ENCODE measurements around the gene TCF7L1.

TCF7L1 gene

DNA sequence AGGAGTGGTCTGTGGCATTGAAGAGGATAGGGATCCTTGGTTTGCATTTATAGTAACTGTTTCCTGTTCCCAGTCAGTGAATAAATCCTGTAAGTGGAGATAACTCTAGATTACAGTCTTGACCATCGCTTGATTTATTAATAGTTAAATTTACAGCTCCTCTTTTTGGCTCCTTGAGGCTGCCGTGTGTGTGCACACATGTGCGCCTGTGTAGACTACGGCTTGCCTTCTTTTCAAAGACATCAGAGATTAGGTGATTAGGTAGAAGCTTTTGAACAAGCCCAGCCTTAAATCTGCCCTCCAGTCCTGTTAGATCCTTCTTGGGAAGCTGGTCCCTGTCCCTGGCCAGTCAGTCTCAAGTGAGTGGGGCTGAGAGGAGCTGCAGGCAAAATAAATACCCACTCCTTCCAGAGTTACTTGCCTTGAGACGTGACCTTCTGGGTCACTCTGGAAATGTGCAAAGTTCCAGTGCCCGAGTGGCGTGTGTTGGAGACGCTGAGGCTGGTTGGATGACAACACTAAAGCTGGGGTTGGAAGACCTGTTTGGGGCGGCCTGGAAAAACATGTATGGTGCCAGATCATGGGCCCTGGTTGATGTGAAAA, 32.0 kb downstream of the TCF7L1 start:
- DNase-seq: no peak

DNA sequence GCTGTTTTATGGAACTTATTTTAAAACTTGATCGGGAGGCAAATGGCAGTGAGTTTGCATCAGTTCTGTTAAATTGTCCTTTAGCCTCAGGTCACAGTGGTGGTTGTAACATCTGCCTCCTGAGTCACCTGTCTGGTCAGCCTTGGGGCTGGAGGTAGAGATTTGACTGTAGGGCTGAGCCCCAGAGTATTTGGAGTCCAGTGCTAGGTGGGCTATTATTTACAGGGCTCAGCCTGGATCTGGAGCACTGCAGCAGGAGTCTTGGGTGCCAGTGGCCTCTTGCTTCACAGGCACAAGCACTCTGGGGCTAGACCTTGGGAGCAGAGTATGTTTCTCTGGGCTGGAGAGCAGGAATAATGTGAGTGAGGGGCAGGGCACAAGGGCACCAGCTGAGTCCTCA, 32.8 kb downstream of the TCF7L1 start:
- DNase-seq: no peak

DNA sequence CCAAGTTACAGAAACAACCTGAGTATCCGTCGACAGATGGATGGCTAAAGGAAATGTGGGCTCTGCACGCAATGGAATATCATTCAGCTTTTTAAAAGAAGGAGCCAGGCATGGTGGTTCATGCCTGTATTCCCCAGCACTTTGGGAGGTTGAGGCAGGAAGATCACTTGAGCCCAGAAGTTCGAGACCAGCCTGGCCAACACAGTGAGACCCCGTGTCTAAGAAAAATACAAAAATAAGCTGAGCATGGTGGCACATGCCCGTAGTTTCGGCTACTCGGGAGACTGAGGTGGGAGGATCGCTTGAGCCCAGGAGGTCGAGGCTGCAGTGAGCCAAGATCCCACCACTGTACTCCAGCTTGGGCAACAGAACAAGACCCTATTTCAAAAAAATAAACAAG, 34.3 kb downstream of the TCF7L1 start:
- no peak for DNase-seq

DNA sequence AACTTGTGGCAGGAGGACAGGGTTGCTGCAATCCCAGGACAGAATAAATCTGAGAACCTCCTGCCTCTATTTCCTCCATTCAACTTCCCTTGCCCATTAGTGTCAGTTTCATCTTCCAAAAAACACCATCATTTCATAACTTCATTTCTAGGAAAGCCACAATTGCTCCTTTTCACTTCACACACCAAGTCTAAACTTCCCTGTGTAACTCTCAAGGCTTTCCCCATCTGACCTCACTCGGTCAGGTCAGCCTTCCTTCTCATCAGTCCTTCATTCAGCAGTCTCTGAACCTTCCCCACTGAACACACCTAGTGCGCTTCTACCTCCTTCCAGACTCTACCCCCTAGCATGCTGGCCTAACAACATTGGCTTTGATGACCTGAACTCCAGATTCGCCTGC, 35.8 kb downstream of the TCF7L1 start:
- no peak for DNase-seq

DNA sequence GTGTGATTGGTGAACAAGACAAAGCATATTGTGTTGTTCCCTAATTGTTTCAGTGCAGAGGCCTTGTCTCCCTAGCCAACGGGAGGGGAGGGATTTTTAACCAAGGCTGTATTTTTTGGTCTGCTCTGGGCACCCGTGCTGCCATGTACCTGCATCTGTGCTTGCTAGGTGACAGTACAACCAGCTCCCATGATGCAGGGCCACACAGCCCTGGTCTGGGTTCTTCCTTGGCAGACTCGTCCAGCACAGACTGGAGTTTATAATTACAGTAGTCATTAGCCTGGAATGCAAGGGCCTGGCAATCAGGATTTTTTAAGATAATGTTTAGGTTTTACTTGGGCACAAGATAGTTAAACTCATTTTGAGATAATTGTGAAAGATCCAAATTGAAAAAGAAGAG, 36.4 kb downstream of the TCF7L1 start:
- no peak for DNase-seq

DNA sequence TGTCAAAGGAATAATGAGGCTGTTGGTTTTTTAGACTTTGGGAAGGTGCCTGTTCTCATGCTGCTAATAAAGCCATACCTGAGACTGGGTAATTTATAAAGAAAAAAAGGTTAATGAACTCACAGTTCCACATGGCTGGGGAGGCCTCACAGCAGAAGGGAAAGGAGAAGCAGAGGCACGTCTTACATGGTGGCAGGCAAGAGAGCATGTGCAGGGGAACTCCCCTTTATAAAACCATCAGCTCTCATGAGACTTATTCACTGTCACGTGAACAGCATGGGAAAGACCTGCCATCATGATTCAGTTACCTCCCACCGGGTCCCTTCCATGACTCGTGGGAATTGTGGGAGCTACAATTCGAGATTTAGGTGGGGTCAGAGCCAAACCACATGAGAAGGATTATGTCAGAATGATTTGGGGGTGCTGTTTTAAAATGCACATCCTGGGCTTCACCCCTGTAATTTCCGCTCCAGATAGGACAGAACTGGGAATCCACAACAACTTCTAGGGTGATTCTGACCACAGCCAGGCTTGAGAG, 37.8 kb downstream of the TCF7L1 start:
- DNase-seq: no peak

DNA sequence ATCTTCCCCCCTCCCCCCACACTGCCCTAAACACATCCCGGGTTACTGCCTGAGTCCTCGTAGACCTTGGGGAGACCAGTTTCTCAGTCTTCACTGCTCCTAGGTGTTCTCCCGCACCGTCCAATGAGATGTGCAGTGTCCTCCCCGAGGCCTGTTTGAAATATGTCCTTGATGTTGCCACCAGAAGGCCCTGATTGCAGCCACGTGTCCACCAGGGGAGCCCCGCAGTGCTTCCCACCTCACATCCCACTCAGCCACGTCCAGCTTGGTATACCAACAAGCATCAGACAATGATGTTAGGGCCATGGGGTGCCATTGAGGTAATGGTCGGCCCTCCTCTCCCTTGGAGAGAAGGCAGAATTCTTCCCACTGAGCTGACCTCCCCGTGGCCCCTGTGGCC, 38.7 kb downstream of the TCF7L1 start:
- no peak for DNase-seq

DNA sequence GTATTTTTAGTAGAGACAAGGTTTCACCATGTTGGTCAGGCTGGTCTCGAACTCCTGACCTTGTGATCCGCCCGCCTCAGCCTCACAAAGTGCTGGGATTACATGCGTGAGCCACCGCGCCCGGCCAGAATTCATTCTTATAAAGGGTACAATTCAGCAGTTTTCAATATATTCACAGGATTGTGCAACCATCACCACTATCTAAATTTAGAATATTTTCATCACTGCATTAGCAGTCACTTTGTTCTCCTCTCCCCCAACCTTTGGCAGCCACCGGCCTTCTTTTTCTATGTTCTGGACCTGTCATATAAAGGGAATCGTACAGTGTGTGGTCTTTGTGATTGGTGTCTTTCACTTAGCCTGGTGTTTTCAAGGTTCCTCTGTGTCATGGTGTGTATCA, 40.7 kb downstream of the TCF7L1 start:
- DNase-seq: no peak

DNA sequence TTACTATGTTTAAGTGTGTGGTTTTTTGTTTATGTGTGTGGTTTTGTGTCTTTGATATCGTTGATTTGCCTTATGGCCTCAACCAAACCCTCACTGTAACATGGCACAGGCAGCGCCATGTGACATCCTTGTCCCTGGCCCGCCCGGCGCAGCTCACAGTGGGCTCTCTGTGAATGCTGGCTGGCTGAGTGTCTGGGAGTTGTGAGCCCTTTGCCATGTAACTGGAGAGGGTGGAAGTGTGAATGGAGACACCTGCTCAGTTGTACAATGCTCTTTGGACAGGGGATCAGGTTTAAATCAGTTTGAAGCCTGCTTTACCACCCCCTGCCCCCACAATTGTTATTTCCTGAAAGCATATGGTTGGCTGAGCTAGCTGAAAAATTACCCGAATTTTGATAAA, 41.8 kb downstream of the TCF7L1 start:
- DNase-seq: no peak

DNA sequence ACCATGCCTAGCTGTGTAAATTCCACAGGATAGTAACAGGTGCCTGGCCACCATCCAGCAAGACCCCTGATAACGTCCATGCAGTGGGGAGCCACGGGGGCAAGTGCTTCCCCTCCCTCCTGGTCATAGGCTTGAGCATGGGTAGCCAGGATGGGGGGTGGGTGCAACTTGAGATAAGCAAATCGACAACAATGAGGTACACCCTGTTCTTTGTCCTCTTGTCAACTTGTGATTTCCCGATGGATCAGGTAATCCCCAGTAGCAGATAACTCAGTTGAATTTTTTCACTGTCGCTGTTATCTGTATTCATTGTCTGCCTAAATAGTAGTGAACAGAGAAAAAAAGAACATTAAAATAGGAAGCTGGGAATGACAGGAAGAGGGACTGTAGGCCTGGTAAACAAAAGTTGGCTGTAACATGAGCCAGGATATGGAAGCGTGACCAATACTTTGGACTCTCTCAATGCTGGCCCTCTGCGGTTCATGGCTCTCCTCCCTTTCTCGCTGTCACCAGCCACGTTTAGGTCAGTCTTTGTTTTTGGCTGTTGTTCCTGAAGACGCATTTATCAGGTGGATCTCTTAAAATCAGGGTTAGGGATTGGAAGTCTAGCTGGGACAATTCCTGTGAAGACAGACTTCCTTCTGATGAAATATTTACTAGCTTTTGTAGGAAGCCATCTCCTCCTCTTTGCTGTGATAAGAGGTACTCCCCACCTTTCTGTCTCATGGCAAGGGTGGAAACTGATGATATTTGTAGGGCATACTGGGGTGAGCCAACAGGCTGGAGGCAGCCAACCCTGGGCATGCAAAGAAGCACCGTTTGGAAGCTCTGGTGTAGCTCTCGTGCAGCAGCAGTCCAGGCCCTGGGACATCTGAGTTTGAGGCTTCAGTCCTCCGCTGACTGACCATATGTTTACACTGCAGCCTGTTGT, 42.4 kb downstream of the TCF7L1 start:
- DNase-seq: no peak

DNA sequence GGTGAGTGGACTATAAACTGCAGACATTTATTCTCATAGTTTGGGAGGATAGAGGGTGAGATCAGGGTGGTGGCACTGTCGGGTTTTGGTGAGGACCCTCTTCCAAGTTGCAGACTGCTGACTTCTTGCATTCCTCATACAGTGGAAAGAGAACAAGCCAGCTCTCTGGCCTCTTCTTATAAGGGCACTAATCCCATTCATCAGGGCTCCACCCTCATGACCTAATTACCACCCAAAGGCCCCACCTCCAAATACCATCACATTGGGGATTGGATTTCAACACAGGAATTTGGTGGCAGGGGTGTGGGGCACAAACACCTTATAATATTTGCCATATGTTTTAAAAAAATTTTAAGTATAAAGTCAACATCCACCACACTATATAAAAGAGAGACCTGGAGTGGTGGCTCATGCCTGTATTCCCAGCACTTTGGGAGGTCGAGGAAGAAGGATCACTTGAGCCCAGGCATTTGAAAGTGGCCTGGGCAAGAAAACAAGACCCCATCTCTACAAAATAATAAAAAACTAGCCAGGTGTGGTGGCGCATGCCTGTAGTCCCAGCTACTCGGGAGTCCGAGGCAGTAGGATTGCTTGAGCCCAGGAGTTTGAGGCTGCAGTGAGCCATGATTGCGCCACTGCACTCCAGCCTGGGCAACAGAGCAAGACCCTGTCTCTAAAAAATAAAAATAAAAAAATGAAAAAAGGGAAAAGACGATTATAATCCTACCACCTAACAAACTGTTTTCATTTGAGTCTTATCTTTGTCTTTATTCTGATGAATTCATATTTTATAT, 44.0 kb downstream of the TCF7L1 start:
- no peak for DNase-seq

DNA sequence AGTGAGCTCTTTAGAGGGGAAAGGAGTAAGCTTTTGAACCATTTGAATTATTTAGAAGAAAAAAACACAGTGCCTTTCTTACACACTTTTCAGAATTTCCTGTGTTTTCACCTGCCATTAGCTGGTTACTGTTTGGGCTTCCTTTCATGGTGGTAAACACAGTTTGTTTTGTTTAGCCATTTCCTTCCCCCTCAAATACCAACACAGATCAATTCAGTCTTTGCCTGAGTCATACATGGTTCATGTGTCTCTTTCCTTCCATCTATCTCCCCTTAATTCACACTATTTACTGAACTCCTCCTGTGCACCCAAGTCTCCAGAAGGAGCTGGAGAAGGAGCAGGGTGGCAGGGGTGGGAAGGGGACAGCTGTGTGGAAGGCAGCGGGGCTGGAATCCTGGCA, 45.0 kb downstream of the TCF7L1 start:
- DNase-seq: no peak

DNA sequence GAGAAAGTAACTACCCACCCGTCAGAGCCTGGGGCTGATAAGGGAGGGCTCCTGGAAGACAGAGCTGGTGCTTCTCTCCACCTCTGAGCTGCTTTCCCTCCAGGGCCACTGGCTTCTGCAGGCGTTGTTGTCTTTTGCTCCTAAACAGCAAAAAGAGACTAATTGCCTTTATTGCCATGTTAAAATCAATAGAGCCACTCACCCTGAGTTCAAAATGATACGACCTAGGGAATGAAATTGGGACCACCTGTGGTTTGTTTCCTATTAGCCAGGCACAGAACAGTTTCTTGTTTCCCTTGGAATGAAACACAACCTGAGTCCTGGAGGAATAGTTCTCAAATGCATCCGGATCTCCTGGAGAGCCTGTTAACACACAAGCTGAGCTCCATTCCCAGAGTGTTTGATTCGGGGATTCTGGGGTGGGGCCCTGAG, 45.8 kb downstream of the TCF7L1 start:
- no peak for DNase-seq

DNA sequence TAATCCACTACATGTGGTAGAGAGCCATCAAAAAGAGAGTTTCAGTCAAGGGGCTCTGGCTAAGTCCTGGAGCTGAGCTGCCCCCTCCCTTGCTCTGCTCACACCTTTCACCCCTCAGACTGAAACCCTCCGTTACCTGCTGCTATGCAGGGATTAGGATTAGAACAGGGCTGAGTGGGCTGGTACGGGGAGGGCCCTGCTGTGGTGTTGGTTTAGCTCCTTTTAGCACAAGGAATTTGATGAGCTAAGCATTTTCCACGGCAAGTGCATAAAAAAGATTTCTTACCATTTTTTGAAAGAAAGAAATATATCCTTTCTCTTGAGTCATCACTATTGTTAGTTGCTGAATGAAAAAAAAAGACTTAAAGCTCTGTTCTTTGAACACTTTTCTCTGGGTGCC, 46.3 kb downstream of the TCF7L1 start:
- DNase-seq: no peak

DNA sequence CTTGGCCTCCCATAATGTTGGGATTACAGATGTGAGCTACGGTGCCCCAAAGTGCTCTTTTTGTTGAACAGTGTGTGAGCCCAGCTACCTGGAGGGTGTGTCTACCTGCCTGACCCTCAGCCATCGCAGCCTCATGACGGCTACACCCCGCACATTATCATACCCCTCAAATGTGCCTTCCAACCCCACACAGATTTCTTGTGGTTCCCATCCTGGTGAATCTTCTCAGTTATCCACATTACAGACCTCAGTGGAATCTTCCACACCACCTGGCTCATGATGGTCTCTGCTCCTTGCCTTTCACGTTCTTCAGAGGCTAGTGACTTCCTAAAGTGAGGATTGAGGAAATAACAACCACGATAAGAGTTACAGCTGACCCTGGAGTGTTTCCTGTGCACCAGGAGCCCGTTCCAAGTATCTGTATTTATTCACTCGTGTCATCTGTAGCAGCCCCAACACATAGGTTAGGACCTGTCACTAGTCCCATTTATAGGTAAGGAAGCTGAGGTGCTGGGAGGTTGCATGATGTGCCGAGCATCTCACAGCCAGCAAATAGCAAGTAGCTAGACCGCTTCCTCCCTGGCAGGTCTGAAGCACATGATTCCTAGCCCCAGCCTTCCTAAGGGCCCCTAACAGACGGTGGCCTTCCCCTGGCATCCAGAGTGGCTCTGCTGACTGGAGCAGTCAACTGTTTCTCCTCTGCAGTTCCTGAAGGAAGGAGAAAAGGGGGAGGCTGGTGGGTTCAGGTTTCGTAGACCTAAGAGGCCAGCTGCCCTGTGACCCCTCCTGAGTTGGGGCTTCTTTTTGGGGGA, 47.3 kb downstream of the TCF7L1 start:
- no peak for DNase-seq

DNA sequence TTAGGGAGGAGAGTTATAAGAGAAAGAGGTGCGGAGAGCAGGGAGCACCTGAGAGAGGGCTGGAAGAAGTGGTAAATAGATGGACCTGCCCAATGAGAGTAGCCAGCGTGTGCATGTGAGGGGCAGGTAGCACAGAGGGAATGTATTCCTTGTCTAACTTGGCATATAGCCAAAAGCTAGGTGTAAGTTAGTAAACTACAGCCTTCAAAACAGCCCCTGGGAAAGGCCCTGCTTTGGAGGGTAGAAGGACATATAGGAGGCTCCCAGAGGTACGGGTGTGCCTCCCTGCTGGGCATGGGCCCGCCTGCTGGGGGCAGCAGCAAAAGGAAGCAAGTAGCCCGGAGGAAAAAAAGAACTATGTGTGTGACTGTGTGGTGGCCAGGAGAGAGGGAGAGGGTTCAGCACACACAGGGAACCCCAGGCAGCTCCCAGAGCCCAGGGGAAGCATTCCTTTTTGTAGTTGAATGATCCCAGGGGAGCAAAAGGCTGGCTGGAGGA, 48.0 kb downstream of the TCF7L1 start:
- DNase-seq: no peak

DNA sequence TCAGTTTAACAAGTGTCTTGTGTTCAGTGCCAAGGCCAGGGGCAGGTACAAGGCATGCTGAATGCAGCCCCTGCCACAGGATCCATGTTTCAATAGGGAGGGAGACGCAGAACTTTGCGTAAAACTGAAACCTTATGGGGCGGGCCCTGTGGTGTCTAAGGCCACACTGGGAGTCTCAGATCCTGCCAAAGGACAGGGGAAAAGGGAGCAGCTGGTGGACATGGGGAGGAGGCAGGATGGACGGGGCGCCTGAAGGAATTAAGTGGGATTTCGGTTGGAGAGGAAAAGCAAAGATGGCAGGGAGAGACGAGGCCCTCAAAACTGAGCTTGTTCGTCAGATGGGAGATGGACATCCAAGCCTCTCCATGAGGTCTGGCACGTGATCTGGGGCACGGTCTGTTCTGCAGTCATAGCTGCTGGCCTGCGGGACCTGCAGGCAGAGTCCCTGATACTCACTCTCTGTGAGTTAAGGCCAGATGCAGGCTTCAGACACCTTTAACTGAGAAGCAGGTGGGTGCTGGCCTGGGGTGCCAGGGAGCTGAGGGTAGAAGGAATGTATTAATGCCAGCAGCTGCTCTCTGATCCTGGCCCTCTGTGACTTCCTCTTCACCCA, 48.8 kb downstream of the TCF7L1 start:
- DNase-seq: no peak

DNA sequence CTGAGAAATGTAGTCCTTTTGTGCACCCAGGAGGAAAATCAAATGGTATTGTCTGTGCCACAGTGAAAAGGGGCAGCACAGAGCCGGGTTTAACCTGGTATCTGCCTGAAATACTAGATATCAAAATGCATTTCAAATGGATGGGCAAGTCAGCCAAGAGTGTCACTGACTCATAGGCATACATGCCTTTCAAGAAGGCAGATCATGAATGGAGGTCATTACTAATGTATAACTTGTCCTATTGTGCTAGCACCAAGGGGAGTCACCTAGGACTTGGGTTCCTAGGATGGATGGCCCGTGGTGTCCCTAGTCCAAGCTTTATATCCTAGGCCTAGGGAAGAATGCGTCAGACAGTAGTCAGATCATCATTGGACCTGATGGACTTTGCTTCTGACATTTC, 49.9 kb downstream of the TCF7L1 start:
- no peak for DNase-seq

DNA sequence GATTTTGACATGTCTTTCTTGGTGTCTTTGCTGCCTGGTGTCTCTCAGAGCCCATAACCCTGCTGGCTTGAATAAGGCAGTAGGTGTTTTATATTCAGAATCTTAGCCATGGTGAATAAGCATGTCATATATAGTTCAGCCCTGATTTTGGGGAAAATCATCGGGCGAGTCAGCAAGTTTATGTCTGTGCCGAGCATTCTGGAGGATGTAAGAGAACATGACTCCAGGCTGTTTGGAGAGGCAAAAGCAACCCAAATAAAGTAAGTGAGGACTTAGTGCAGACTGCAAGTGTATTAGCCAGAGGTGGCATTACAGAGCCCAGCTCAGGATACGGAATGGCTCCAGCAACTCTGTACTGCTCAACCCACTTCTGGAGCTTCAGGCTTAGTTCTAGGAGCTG, 50.3 kb downstream of the TCF7L1 start:
- DNase-seq: no peak

DNA sequence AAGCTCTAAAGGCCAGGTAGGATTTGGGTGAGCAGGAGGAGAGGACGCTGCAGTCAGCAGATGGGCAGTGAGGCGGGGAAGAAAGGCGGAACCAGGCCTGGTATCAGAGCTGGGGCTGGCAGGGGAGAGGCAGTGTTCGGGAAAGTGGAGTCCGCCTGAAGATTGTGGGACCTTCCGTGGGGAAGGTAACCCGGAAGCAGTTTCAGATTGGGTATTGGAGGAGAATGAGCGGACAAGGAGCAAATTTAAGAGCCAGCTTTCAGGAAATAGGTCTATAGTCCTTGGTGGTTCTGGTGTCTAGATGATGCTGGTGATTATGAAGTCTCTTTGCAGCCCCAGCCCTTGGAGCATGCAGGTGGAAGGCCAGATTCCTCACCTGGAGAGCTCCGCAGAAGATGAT, 51.0 kb downstream of the TCF7L1 start:
- no peak for DNase-seq

DNA sequence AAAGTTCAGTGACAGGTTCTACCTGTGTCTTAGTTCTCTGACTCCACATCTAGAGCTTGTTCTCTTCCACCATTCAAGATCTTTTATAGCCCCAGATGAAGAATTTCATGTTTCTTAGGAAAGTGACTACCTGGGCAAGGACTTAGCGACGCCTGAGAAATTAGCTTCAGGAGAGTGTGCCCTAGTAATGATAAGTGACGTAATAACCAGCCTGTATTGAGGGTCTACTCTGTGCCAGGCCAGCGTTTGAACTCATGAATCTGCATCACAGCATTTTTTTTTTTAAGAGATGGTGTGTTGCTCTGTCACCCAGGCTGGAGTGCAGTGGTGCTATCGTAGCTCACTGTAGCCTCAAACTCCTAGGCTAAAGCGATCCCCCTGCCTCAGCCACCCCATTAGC, 51.8 kb downstream of the TCF7L1 start:
- no peak for DNase-seq

DNA sequence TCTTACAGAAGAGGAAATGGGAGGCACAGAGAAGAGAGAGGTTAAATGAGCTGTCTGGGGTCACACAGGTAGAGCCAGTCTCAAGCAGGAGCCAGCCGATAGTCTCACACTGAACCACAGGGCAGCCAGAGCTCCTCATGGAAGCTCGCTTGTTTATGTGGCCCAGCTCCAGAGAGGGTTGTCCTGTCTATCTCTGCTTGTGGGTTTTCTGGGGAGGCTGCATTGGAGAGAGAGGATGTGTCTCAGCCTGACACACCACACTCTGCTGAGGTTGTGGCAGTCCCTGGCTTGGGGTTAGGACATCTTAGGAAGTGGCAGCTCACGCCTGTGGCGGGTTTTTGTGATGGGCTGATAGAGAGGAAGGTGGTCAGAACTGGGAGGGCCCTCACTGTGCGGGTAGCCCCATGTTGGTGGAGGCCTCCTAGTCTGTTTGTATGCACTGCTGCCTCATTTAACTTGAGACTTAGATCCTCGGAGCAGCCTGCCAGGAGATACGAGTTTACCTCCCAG, 52.3 kb downstream of the TCF7L1 start:
- DNase-seq: no peak
